NCI-H2081 (cell line): ENCODE measurements around the gene MAGI2.
A peak's percentile ranks its signal among the peaks of the same experiment; 100 is the strongest.
"Not testable (repeated sequence)": the region's sequence is repeated elsewhere in the genome, so short reads cannot be mapped to it uniquely, and the experiment has no call there.

Experiments
- DNase-seq, 2 experiments: peaks; one replicate each; lab custom pipeline; 2025; lab: John Stamatoyannopoulos, UW

Gene MAGI2

DNA sequence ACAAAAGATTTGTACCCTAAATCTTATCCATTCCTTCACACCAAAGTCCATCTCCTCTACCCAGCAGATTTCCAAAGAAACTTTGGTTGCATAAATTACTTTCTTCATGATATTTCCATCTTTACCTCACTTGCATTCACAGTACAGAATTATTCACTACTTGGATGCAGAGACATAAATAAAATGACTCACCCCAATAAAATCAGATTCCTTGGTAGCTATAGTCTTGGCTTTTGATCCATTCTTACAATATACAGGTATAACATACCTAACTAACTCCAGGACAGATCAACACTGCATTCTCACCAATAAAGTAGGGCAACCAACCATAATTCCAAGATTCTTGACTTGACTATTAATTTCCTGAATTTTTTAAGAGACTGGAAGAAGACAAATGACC lies 815.1 kb downstream of the MAGI2 start:
- DNase-seq = no peak

GRCh38 chr7:78636727-78637126 lies 816.7 kb downstream of the MAGI2 start:
- no peak for DNase-seq

DNA sequence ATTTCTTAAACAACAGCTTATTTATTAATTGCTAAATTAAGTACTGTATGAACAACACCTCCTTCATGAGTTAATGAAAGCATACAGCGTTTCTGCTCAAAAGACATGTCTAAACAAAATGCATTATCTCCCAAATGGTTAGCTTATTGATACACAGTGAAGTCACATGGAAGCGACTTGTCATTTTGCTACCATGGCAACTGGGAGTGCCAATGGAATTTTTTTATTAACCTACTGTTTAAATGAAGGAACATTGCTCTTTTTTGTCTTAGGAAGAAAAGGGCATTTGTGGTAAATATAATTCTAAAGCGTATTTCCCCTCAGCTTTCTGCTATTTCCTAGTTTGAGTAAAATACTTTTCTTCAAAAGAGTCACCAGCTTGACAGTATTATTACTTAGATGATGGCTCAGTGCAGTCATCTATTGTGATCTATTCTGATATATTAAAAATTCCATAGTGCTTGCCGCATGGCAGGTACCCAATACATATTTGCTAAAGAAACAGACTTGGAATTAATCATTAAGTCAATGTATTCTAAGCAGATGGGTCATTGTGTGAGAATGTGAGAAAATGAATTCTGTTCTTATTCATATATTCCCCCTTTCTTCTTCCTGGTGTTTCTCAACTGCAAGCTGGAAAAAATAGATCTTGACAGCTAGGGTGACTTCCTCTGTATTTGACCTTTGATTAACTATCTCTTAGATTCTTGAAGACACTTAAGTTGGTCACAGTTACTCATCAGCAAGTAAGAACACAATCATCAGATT lies 818.3 kb downstream of the MAGI2 start:
- DNase-seq = no peak

- no peak for DNase-seq
Measured at GRCh38 chr7:78634093-78634492, 819.4 kb downstream of the MAGI2 start.

- DNase-seq = no peak
Measured at GRCh38 chr7:78620920-78621319, 832.5 kb downstream of the MAGI2 start.

GRCh38 chr7:78616539-78616938 lies 836.9 kb downstream of the MAGI2 start:
- no peak for DNase-seq

DNA sequence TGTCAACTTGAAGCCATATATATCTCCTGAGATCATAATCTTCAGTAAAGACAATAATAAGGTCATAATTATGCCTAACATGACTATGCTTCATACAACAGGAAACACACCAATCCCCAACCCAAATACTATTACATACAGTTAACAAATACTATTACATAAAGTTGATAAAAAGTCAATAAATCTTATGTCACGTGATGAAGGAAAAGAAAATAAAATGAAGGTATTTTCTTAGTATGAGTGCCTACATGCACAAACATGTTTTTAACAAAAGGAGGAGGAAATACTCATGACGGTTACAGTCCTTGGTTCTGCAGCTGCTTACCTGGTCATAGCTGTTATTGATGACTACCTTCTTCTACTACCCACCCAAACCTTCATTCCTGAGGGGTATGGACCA lies 844.2 kb downstream of the MAGI2 start:
- DNase-seq = no peak

GRCh38 chr7:78607099-78607498 lies 846.4 kb downstream of the MAGI2 start:
- DNase-seq = peak in 1 of 2 experiments; percentile 30

DNA sequence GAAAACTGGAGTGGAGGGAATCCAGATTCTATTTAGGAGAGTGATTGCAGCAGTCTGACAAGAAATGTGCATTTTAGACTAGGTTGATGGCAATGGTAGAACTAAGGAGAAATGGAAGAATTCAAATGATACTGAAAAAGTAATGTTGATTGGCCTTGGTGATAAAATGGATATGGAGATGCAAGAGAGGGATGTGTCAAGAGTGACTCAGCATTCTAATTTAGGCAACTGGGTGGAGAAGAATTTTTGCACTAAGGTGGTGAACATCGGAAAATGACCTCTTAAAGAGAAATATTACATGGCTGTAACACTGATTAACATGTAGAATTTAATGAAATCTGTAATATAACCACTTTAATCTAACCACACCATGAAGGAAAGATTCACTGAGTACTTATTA lies 848.3 kb downstream of the MAGI2 start:
- DNase-seq = no peak

DNA sequence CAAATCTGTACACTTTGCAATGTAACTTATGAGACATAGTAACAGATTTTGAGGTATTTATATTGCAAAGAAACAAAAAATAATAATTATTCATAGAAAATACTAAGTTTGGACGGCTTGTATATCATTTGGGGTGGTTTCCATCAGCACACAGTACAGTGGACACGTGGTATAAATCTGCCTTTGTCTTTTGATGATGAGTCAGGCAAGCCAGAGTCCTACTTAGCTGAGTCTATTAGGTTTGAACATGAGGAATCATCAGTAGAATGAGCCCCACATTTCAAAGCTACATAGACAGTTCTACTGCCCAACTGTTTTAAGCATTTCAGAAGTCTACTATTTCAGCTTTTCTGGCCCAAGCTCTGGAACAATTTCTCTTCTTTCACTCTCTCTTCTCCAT lies 851.7 kb downstream of the MAGI2 start:
- DNase-seq = no peak

DNA sequence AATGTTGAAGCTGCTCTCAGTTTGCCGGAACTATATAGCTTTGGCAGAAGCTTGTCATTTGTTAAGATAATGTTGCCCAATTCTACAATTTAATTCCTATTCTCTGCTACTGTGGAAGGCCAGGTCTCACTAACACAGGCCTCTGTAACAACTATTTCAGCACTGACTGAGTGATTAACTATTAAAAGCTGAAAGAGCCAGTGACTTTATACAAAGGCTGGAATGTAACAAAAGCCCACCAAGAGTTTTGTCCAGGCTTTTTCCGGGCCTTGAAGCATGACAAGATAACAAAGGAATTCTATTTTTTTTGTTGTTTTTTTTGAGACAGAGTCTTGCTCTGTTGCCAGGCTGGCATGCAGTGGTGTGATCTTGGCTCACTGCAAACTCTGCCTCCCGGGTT lies 859.3 kb downstream of the MAGI2 start:
- DNase-seq = no peak

GRCh38 chr7:78588393-78588792 lies 865.1 kb downstream of the MAGI2 start:
- DNase-seq = no peak

DNA sequence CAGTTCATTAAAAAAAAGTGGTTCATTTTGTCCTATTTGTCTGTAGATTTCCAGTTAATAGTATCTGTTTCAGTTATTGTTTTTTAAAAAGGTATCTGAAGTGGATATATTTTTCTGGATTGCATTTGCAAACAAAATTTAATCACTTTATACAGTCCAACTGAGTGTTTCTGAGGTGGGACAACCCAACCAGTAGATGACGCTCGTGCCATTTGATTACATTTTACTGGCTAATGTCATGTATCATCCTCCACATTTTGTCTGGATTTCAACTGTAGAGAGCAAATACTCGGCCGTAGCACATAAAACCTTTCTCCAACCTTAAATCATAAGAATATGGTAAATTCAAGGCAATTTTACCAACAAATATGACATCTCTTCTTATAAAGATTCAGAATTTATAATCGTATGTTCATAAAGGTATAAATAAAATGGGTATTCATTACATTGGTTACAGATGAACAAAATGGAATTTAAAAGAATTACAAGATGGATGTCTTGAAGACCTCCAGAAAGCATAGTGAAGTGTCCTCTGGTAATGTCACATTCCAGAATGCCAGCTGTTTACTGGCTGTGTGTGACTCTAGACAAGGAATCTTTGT lies 865.9 kb downstream of the MAGI2 start:
- peak in 1 of 2 experiments; percentile 27 for DNase-seq

DNA sequence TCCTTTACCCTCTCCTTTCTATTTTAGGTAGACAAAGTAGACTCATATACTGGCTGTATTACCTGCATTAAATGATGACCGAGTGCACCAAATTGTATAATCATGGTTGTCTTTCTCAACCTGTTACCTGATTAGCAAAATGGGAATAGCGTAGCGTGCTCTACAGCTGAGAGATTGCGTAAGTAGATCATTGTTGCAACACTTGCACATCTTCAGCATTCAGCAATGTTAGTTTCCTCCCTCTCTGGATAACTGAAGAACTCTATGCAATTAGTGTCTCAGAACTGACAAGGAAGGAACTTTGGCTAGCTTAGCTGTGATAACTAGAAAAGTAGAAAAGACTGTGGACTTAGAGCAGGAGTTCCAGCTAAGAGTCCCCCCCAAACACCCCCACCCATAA lies 867.5 kb downstream of the MAGI2 start:
- no peak for DNase-seq

DNA sequence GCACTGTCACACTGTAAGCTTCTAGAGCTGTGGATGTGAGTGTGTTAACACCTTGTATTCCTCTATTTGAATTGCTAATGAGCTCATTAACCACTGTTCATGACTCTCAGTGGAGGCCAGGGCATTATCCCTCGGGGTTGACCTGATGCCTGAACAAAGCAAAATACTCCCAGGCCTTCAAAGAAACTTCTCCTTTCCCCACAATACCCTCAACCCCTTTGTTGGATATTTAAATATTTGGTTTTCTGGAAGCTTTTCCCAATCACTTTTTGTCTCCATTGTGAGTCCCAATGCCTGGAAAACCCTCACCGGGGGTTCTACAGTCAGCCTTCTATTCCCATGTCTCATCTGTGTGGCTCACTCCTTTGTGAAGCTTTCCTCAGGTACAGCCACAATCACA lies 874.8 kb downstream of the MAGI2 start:
- DNase-seq = no peak

DNA sequence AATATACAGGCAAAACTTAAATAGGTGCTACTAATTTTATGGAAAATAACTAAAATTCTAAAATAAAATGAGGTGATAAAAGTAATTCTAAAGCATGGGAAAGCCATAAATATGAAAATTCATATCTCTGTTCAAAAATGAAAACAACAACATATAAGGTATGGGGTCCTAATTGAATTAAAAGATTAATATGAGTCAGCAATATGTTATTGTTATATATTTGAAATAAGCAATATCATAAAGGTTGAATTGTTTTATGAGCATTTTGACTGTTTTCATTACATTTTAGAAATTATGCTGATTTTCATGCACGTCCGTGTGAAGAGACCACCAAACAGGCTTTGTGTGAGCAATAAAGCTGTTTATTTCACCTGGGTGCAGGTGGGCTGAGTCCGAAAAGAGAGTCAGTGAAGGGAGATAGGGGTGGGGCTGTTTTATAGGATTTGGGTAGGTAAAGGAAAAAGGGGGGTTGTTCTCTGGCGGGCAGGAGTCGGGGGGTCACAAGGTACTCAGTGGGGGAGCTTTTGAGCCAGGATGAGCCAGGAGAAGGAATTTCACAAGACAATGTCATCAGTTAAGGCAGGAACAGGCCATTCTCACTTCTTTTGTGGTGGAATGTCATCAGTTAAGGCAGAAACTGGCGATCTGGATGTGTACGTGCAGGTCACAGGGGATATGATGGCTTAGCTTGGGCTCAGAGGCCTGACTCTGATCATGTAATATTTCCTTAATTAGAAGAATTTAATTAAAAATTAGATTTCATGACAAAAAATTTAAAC lies 876.1 kb downstream of the MAGI2 start:
- DNase-seq = not testable (repeated sequence)

DNA sequence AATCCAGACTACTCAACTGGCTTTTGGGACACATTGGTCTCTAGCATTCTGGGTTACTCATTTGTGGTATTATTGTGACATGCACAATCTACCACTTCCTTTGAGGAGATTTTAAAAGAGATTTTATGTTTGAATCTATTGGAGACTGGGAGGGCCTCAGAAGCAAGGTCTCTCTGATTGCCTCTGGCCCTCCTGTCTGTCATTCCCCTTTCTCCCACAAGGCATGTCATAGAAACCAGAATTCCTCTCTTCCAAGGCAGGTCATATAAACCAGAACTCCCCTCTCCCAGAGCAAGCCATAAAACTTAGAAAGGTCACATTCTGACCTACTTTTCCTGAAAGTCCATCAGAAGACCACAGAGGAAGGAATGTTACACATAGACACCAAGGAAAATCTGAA lies 877.2 kb downstream of the MAGI2 start:
- DNase-seq = no peak

GRCh38 chr7:78571292-78571691 lies 882.2 kb downstream of the MAGI2 start:
- DNase-seq = no peak

GRCh38 chr7:78568690-78569089 lies 884.8 kb downstream of the MAGI2 start:
- DNase-seq = no peak

- no peak for DNase-seq
Measured at GRCh38 chr7:78567836-78568235, 885.6 kb downstream of the MAGI2 start.

DNA sequence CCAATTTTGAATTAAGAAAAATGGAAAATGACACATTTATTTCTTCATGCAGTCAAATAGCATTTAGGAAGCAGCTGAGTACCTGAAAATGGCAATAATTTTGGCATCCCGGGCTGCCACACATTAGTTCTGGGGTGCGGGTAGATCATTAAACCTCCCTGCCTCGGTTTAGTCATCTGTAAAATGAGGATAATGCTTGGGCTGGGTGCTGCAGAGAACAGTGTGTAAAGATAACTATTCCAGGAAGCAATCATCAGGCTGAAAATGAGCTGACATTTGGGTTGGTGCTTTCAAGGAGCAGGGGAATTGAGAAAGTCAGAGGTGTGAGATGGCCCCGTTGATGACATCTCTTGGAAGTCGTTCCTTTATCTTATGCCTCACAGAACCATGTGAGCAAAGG lies 887.7 kb downstream of the MAGI2 start:
- DNase-seq = no peak

DNA sequence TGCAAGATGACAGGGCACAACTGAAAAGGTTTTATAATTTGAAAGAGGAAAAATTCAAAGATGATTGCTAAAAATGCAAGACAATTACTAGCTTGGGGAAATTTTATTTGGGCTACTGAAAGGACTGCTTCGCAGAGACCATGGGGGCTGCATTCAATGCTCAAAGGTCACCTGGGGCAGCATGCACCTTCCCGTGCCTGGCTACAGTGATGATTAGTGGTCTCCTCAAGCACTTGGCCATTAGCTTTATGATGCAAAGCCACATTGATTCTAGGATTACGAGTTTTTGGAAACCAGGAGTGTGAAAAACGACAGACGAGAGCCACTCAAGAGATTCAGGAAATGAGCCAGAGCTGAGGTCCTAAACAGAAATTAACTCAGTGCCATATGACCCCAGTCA lies 890.3 kb downstream of the MAGI2 start:
- no peak for DNase-seq

DNA sequence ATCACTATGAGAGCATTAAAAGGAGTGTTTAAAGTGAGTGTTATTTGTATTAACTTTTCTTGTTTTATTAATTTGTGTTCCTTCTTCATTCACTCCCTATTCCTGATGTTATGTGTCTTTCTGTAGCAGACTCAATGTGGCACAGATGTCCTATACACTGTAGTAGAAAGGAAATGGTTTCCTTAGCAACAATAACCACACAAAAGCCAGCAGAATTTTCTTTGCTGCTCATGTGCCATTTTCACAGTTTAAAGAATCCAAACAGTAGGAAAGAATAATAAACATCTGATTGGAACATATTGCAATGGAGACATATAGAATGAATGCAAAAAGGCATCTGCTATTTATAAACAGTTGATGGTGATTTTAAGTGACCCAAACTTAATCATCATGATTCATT lies 891.3 kb downstream of the MAGI2 start:
- peak; percentile 41 to 62 for DNase-seq
